Measurements from ENCODE around the gene PANK4.

The PANK4 gene

DNA sequence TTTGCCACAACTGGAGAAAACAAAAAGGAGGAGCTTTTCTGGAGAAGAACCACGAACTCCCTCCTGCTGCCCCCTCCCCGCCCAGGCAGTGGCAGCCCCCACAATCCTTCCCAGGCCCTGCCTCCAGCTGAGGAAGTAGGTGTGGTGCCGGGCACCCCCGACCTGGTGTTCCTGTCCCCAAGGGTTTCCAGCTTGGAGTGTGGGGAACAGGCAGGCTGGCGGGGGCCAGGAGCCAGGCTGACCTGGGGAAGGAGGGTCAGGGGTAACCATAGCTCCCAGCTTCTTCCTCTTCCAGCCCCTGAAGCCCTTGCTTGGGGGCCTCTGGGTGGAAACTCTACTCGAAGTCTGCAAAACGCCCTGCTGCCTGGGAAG, 7.9 kb upstream of the PANK4 start:
- Histone ChIP-seq H3K9ac (ENCODE audit: low read length) (no peak overlapping the region), H3F3A (ENCODE audit: insufficient read depth) (no peaks in the 10 kb centered on the region), H2AFZ (ENCODE audit: low read depth, low read length, severe bottlenecking) (no peak overlapping the region), H4K20me1 (ENCODE audit: low read depth, low read length) (no peaks in the 10 kb centered on the region), H3K4me3 (ENCODE audit: insufficient read depth, low read length, poor library complexity, severe bottlenecking) (no peak overlapping the region), H3K9me3 (ENCODE audit: insufficient read depth, low read length) (no peaks in the 10 kb centered on the region), H3K9me2 (replicated peaks; ENCODE audit: insufficient read depth, low read length) (no peaks in the 10 kb centered on the region), H3K79me2 (ENCODE audit: insufficient read depth, low read length) (no peaks in the 10 kb centered on the region), H3K36me3 (ENCODE audit: low read length) (no peaks in the 10 kb centered on the region), H3K27ac (ENCODE audit: low read depth, low read length) (no peak overlapping the region), H3K4me2 (ENCODE audit: low read depth, low read length, poor library complexity, severe bottlenecking) (no peak overlapping the region), H3K27me3 (ENCODE audit: low read length) (no peaks in the 10 kb centered on the region)
- no peak for TF ChIP-seq EZH2phosphoT487 (conservative IDR thresholded peaks at IDR 0.05; ENCODE audit: low read length)
- TF ChIP-seq, protein P1, sequence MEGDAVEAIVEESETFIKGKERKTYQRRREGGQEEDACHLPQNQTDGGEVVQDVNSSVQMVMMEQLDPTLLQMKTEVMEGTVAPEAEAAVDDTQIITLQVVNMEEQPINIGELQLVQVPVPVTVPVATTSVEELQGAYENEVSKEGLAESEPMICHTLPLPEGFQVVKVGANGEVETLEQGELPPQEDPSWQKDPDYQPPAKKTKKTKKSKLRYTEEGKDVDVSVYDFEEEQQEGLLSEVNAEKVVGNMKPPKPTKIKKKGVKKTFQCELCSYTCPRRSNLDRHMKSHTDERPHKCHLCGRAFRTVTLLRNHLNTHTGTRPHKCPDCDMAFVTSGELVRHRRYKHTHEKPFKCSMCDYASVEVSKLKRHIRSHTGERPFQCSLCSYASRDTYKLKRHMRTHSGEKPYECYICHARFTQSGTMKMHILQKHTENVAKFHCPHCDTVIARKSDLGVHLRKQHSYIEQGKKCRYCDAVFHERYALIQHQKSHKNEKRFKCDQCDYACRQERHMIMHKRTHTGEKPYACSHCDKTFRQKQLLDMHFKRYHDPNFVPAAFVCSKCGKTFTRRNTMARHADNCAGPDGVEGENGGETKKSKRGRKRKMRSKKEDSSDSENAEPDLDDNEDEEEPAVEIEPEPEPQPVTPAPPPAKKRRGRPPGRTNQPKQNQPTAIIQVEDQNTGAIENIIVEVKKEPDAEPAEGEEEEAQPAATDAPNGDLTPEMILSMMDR (IDR thresholded peaks at IDR 0.05; ENCODE audit: insufficient read depth, low read length, poor library complexity, severe bottlenecking) = no peak

DNA sequence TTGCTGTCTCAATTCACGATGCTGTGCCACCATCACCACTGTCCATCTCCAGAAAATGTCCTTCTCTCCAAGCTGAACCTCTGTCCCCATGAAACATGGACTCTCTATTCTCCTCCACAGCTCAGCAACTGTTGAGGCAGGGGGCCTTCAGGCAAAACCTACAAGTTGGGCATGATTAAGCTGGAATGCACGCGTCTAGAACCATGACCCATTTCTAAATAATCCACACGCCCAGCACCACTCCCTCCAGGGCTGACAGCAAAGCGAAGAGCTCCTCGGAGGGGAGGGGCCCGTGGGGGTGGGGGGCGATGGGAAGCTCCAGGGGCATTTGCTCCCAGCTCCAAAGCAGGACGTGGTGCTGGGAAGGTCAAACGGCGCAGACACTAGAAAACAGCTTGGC, 7.0 kb upstream of the PANK4 start:
- H3K9me2 ChIP-seq (replicated peaks; ENCODE audit: insufficient read depth, low read length) = no peaks in the 10 kb centered on the region
- no peaks in the 10 kb centered on the region for H4K20me1 ChIP-seq (ENCODE audit: low read depth, low read length)
- no peaks in the 10 kb centered on the region for H3K79me2 ChIP-seq (ENCODE audit: insufficient read depth, low read length)
- no peak overlapping the region for H3K4me3 ChIP-seq (ENCODE audit: insufficient read depth, low read length, poor library complexity, severe bottlenecking)
- no peaks in the 10 kb centered on the region for H3K36me3 ChIP-seq (ENCODE audit: low read length)
- H3K27me3 ChIP-seq (ENCODE audit: low read length) = no peaks in the 10 kb centered on the region
- H2AFZ ChIP-seq (ENCODE audit: low read depth, low read length, severe bottlenecking) = no peak overlapping the region
- no peaks in the 10 kb centered on the region for H3K9me3 ChIP-seq (ENCODE audit: insufficient read depth, low read length)
- no peak overlapping the region for H3K27ac ChIP-seq (ENCODE audit: low read depth, low read length)
- TF ChIP-seq, protein P1 (IDR thresholded peaks at IDR 0.05; ENCODE audit: insufficient read depth, low read length, poor library complexity, severe bottlenecking) = no peak
- no peak for TF ChIP-seq EZH2phosphoT487 (conservative IDR thresholded peaks at IDR 0.05; ENCODE audit: low read length)
- no peaks in the 10 kb centered on the region for H3F3A ChIP-seq (ENCODE audit: insufficient read depth)
- no peak overlapping the region for H3K9ac ChIP-seq (ENCODE audit: low read length)
- H3K4me2 ChIP-seq (ENCODE audit: low read depth, low read length, poor library complexity, severe bottlenecking) = no peak overlapping the region

DNA sequence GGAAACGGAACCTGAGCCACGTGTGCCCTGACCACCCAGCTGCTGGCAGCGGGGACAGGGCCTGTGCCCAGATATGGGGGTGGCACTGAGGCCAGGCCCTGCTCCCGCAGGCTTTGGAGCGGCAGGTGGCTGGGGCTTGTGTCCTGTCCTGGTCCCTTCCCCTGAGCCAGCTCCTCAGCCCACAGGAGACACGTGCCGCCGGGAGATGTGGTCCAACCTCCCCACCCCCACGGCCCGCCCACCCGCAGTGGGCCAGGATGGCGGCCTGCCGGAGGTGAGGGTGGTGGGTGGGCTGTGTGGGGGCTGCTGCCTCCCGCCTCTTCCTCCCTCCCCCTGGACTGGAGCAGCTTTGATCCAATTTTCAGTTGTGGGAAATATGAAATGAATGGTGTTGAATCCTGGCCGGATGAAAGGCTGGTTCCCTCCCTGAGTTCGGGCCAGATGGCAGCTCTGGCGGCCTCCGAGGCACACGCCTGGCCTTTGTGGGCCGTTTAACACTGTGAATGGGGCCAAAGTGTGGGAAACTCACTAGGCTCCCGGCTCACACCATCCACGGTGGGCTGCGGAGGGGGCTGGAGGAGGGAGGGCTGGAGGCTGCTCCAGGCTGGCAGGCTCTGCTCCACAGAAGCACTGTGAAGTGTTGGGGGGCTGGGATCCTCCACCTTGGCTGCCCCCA, 6.2 kb upstream of the PANK4 start:
- H3F3A ChIP-seq (ENCODE audit: insufficient read depth) = no peaks in the 10 kb centered on the region
- H3K4me3 ChIP-seq (ENCODE audit: insufficient read depth, low read length, poor library complexity, severe bottlenecking) = no peak overlapping the region
- no peaks in the 10 kb centered on the region for H3K27me3 ChIP-seq (ENCODE audit: low read length)
- no peaks in the 10 kb centered on the region for H3K79me2 ChIP-seq (ENCODE audit: insufficient read depth, low read length)
- no peaks in the 10 kb centered on the region for H3K9me3 ChIP-seq (ENCODE audit: insufficient read depth, low read length)
- TF ChIP-seq, protein P1 (IDR thresholded peaks at IDR 0.05; ENCODE audit: insufficient read depth, low read length, poor library complexity, severe bottlenecking) = no peak
- no peak for TF ChIP-seq EZH2phosphoT487 (conservative IDR thresholded peaks at IDR 0.05; ENCODE audit: low read length)
- no peak overlapping the region for H2AFZ ChIP-seq (ENCODE audit: low read depth, low read length, severe bottlenecking)
- H4K20me1 ChIP-seq (ENCODE audit: low read depth, low read length) = no peaks in the 10 kb centered on the region
- H3K9ac ChIP-seq (ENCODE audit: low read length) = no peak overlapping the region
- no peaks in the 10 kb centered on the region for H3K36me3 ChIP-seq (ENCODE audit: low read length)
- no peaks in the 10 kb centered on the region for H3K9me2 ChIP-seq (replicated peaks; ENCODE audit: insufficient read depth, low read length)
- H3K27ac ChIP-seq (ENCODE audit: low read depth, low read length) = no peak overlapping the region
- no peak overlapping the region for H3K4me2 ChIP-seq (ENCODE audit: low read depth, low read length, poor library complexity, severe bottlenecking)
